Sigmoid colon (tissue), 4 donors: ENCODE results near the gene PPP1R3F.
"Not testable (repeated sequence)": the region's sequence is repeated elsewhere in the genome, so short reads cannot be mapped to it uniquely, and the experiment has no call there.

Source experiments
- CTCF ChIP-seq, 4 experiments: fragments of 450-650 bp in 3 of 4; fragments of 200-600 bp in 1 of 4; IDR thresholded peaks; one replicate each; pipeline ENCODE4 v1.5.1; 2016 to 2019; ENCODE audit warnings: antibody characterized with exemption in 4 of 4, mild to moderate bottlenecking in 3 of 4, moderate library complexity in 2 of 4
- POLR2A ChIP-seq, 2 donors: fragments of 450-650 bp; IDR thresholded peaks; one replicate each; pipeline ENCODE4 v1.6.1; 2016; ENCODE audit warnings: antibody characterized with exemption in 2 of 2, mild to moderate bottlenecking in 2 of 2, moderate library complexity in 2 of 2
- POLR2AphosphoS5 ChIP-seq, 4 donors: sonication (generic); formaldehyde crosslinking; IDR thresholded peaks; one replicate each; pipeline ENCODE4 v1.6.1; 2017; ENCODE audit warnings: antibody characterized with exemption in 4 of 4

- TF ChIP-seq POLR2AphosphoS5, POLR2A, CTCF (IDR thresholded peaks at IDR 0.05): not testable (repeated sequence)
Measured at GRCh38 chrX:49321737-49322136, 52.1 kb downstream of the PPP1R3F start, which contains the start of gene GAGE12J.
